ENCODE results near the gene ACKR1. TPM values are rescaled to one million over a fixed set of nuclear protein-coding genes. Genes with fewer than 3 reads are reported as not detected.

ACKR1 gene
- polyA plus RNA-seq, 1 of the 3 experiments (the other 2 are of a cell fraction): 0.02 TPM

DNA sequence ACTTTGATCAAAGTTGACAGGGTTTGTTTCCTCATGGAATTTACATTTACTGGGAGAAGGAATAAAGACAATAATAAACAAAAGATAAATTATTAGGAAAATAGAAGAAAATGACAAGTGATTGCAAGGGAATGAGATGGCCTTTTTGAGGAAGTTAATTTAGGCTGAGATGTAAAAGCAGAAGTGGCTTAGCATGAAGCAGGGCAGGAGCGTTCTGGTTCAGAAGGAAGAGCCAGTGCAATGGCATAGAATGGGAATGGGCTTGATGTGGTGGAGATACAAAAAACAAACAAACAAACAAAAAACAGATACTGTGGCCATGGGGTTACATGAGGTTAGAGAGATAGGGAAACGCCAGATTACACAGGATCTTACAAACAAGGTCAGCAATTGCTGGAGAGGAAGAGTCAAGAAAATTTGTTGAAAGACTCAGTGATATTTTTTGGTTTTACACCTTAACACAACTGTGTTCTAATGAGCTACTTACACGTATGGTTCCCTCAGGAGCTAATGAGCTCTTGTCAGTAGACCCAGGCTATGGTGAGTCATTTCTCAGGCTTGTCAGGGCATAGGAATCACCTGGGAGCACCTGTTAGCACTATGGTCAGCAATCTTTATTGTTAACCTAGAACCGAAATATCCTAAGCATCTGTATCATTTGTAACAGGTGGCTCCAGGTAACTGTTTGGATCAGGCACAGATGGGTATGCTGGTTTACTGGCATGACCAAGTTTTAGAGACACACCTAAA, 42.0 kb upstream of the ACKR1 start:
- H3K9me2 ChIP-seq: no peaks in the 10 kb centered on the region
- peaks cover 0 to 12% of the 10 kb centered on the region in 2 experiments; a peak in 2 of 4 replicates for H3K4me1 ChIP-seq (ENCODE audit: control insufficient read depth in 1 of 2, insufficient read depth in 2 of 2, low read depth in 1 of 2, low read length in 1 of 2)
- no peaks in the 10 kb centered on the region for H4K20me1 ChIP-seq (ENCODE audit: insufficient read depth)
- no peaks in the 10 kb centered on the region; the same call in 1 of the 2 replicates for H3K27me3 ChIP-seq (ENCODE audit: insufficient read depth)
- no peak for DNase-seq
- no peaks in the 10 kb centered on the region for H3K79me2 ChIP-seq (ENCODE audit: insufficient read depth)
- no peaks in the 10 kb centered on the region for H3K36me3 ChIP-seq (replicated peaks in 1 of 2; ENCODE audit: control insufficient read depth in 1 of 2, insufficient read depth in 2 of 2, low read length in 1 of 2)
- H2AFZ ChIP-seq (ENCODE audit: low read depth): no peak overlapping the region
- no peak overlapping the region for H3K4me2 ChIP-seq
- TF ChIP-seq EZH2phosphoT487 (IDR thresholded peaks at IDR 0.05; ENCODE audit: borderline replicate concordance, low read depth) (no peak), FOXJ3 (CRISPR knock-in tag; IDR thresholded peaks at IDR 0.05) (no peak), SMC3 (IDR thresholded peaks at IDR 0.05; ENCODE audit: low read depth, low read length) (no peak), NFIC (IDR thresholded peaks at IDR 0.05; ENCODE audit: borderline replicate concordance) (no peak), MXI1 (IDR thresholded peaks at IDR 0.05; ENCODE audit: low read depth, low read length) (no peak), MEF2A (IDR thresholded peaks at IDR 0.05; ENCODE audit: borderline replicate concordance, low read depth) (no peak), TEAD4 (IDR thresholded peaks at IDR 0.05; ENCODE audit: borderline replicate concordance, insufficient read depth) (no peak), JUND (IDR thresholded peaks at IDR 0.05) (no peak), POLR2AphosphoS5 (IDR thresholded peaks at IDR 0.05; ENCODE audit: low read depth, low read length) (no peak), NRF1 (IDR thresholded peaks at IDR 0.05; ENCODE audit: low read depth, low read length) (no peak), FOSL2 (IDR thresholded peaks at IDR 0.05; ENCODE audit: borderline replicate concordance, low read depth) (no peak), SIN3A (IDR thresholded peaks at IDR 0.05; ENCODE audit: borderline replicate concordance, low read depth, low read length) (no peak), CHD2 (IDR thresholded peaks at IDR 0.05; ENCODE audit: low read length, partially characterized antibody) (no peak)
- TF ChIP-seq, protein P1, sequence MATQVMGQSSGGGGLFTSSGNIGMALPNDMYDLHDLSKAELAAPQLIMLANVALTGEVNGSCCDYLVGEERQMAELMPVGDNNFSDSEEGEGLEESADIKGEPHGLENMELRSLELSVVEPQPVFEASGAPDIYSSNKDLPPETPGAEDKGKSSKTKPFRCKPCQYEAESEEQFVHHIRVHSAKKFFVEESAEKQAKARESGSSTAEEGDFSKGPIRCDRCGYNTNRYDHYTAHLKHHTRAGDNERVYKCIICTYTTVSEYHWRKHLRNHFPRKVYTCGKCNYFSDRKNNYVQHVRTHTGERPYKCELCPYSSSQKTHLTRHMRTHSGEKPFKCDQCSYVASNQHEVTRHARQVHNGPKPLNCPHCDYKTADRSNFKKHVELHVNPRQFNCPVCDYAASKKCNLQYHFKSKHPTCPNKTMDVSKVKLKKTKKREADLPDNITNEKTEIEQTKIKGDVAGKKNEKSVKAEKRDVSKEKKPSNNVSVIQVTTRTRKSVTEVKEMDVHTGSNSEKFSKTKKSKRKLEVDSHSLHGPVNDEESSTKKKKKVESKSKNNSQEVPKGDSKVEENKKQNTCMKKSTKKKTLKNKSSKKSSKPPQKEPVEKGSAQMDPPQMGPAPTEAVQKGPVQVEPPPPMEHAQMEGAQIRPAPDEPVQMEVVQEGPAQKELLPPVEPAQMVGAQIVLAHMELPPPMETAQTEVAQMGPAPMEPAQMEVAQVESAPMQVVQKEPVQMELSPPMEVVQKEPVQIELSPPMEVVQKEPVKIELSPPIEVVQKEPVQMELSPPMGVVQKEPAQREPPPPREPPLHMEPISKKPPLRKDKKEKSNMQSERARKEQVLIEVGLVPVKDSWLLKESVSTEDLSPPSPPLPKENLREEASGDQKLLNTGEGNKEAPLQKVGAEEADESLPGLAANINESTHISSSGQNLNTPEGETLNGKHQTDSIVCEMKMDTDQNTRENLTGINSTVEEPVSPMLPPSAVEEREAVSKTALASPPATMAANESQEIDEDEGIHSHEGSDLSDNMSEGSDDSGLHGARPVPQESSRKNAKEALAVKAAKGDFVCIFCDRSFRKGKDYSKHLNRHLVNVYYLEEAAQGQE (IDR thresholded peaks at IDR 0.05; ENCODE audit: low read depth, low read length): no peak
- TF ChIP-seq, protein P2, sequence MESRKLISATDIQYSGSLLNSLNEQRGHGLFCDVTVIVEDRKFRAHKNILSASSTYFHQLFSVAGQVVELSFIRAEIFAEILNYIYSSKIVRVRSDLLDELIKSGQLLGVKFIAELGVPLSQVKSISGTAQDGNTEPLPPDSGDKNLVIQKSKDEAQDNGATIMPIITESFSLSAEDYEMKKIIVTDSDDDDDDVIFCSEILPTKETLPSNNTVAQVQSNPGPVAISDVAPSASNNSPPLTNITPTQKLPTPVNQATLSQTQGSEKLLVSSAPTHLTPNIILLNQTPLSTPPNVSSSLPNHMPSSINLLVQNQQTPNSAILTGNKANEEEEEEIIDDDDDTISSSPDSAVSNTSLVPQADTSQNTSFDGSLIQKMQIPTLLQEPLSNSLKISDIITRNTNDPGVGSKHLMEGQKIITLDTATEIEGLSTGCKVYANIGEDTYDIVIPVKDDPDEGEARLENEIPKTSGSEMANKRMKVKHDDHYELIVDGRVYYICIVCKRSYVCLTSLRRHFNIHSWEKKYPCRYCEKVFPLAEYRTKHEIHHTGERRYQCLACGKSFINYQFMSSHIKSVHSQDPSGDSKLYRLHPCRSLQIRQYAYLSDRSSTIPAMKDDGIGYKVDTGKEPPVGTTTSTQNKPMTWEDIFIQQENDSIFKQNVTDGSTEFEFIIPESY (IDR thresholded peaks at IDR 0.05; ENCODE audit: borderline replicate concordance, low read depth): no peak
- TF ChIP-seq, protein P3, sequence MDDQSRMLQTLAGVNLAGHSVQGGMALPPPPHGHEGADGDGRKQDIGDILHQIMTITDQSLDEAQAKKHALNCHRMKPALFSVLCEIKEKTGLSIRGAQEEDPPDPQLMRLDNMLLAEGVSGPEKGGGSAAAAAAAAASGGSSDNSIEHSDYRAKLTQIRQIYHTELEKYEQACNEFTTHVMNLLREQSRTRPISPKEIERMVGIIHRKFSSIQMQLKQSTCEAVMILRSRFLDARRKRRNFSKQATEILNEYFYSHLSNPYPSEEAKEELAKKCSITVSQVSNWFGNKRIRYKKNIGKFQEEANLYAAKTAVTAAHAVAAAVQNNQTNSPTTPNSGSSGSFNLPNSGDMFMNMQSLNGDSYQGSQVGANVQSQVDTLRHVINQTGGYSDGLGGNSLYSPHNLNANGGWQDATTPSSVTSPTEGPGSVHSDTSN (IDR thresholded peaks at IDR 0.05): no peak
- TF ChIP-seq, protein P4, sequence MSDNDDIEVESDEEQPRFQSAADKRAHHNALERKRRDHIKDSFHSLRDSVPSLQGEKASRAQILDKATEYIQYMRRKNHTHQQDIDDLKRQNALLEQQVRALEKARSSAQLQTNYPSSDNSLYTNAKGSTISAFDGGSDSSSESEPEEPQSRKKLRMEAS (IDR thresholded peaks at IDR 0.05; ENCODE audit: low read depth): no peak
- H3F3A ChIP-seq (replicated peaks; ENCODE audit: insufficient read depth): peaks cover 6% of the 10 kb centered on the region
- no peak overlapping the region for H3K4me3 ChIP-seq (ENCODE audit: low read depth in 2 of 2, low read length in 1 of 2)
- 30% methylated on average over 4 of the region's 4 CpGs for WGBS (ENCODE audit: low lambda C conversion rate)
- no peak overlapping the region for H3K27ac ChIP-seq (ENCODE audit: low read depth in 2 of 2, low read length in 1 of 2)
- H3K9ac ChIP-seq: no peak overlapping the region
- ChIA-PET CTCF (interaction anchor here (1.1 to 20.8 kb wide), 7 partner anchors 16 to 730 kb away, joined by 3 to 660 read pairs (median 7); partner anchors contain the start of gene ACKR1), POLR2A (no interaction called here)
- H3K9me3 ChIP-seq: no peaks in the 10 kb centered on the region
